GM21717 (cell line): ENCODE measurements around the gene DOCK4.

Experiments used
- ATAC-seq: cut with Tn5 transposase; IDR thresholded peaks from one replicate; pipeline ENCODE4 v1.9.1; 2021; ENCODE audit warnings: mild to moderate bottlenecking, moderate library complexity; ENCODE audit not compliant: unreplicated experiment

Gene DOCK4

DNA sequence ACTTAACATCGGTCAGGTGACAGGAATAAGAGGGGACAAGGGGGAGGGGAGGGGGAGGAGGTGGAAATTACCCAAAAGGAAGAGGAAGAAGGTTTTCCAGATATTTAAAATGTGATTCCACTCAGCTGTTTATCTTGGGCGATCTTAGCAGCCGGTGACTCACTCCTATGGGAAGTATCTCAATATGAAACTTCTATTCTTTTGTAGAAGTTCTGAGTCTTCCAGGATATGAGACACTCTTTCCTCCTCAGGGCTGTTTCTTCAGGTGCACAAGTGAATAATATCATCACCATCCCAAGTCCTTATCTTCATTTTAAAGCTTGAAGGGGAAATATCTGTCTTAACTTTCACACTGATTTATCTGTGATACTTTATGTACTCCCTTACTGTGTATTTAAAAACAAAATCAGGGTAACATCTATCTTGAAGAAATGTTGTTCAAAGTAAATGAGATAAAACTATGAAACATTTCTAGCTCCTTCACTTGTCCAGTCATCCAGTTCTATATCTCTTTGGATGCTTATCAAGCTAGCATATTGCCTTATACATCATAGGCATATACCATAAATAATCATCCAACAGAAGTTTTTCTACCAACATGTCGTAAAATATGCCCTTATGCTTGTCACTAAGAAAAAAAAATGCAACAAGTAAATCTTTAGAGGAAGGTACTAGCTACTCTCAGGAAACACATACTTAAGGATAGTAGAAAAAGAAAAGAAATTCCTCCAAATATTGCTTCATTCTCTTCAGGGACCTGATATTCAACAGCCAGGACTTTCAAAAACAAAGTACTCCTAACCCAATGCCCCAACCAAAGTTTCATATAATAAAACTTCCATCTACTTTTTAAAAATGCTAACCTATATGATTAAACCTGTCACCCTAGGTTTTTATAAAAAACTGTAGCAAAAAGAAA is 13.7 kb downstream of the DOCK4 start:
- ATAC-seq: no peak

DNA sequence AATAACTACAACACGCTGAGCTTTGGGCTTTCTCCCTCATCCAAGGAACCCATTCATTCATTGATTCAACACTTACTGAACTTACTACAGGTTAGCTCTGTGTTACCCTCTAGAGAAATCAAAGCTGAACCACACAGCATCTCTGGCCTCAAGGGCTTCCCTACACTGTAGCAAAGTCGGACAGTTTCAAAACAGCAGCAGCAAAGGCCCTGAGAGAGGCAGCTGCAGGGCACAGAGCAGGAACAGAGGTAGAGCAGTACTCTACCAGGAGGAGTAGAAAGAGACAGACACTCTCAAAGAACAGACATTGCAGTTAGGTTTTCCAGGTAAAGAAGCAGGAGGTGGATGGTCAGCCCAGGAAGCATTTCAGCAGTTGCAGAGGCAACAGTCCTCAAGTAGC is 16.1 kb downstream of the DOCK4 start:
- ATAC-seq: no peak

DNA sequence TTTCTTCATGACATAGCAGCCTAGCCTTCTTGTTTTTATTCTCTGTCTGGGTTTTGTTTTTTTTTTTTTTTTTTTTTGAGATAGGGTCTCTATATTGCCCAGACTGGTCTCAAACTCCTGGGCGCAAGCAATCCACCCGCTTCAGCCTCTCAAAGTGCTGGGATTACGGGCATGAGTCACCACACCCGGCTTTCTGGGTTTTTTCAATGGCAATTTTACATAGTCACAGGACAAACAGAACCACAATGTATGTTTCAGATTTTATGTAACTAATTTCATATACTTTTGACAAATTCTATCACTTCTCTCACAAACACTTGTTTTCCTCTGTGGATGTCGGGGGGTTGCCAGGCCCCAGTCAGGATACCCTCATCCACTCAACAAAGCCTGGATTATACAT is 16.5 kb downstream of the DOCK4 start:
- no peak for ATAC-seq

DNA sequence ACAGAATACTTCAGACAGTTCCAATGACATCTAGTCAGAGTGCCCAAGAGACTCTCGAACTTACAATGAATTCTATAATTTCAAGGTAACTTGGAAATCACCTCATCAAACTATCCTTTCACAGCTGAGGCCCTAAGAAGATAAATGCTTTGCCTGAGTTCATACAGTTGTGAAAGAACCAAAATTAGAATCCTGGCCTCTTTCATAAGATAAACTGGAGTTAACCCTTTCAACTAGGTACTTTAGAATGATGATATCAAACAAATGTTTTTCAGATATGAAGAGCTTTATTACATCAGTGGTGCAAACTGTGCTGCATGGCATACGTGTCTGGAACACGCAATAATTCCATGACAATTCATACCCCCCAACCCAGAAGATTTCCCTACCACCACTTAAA is 17.9 kb downstream of the DOCK4 start:
- no peak for ATAC-seq

DNA sequence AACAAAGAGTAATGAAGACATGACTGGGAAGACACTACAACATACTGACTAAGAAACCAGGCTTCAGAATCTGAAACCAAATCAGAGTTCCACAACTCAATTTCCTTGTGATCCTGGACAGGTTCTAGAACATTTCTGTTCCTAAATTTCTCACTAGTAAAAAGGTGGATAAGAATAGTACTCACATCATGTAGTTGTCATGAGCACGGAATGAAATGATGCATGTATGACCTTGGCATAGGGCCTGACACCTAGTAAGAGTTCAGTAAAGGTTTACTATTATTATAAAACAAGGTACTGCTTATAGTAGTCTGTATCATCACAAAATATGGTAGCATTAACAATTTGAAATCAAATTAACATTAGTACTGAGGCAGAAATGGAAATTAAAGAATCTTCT is 19.9 kb downstream of the DOCK4 start:
- ATAC-seq: no peak

DNA sequence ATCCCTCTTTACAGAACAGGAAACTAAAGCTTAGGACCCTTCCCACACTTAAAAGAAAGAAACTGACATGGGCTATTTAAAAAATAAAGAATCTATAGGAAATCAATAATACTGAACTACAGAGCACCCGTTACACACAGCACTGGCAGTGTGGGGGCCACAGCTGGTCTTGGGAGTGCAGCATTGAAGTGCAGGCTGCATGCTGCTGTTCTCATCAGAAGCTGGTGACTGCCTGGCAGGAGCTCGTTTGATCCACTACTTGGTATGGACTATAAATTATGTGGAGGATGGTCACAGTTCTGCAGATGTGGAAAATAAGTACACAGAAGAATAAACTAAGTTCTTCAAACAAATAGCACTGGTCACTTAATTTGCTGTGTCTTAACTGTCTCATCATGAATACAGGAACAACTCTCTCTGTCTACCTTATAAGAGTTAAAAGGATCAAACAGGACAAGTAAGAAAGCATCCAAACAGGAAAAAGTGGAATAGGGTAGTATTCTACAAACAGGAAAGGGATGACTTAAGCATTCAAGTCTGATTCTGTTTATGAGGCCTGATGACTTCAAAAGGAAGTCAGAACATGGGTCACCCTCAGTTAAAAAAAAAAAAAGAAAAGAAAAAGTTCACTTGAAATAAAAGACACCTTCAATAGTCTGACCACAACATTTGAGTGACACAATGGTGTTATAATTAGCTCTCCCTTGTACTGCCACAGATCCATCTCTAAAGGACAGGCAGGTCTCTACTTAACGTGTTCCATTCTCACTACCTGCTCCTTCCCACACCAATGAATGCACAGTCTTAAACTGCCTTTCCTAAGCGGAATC is 21.0 kb downstream of the DOCK4 start:
- ATAC-seq: no peak

DNA sequence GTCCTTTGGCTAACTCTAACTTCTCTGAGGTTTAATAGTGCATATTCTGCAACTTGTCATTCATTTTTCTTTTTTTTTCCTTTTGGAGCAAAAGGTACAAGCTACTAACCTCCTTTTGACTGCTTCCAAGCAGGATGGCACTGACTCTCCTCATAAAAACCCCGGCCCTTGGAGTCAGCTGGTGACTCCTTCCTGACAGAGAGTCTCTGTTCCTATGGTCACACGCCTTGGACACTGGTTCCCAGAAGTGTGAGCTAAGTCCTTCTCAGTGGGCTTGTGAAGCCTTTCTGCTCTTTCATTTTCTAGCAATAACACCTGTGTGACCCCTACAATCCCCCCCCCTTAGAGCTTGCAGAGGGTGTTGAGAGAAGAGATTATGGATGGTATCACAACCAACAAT is 21.7 kb downstream of the DOCK4 start:
- no peak for ATAC-seq

DNA sequence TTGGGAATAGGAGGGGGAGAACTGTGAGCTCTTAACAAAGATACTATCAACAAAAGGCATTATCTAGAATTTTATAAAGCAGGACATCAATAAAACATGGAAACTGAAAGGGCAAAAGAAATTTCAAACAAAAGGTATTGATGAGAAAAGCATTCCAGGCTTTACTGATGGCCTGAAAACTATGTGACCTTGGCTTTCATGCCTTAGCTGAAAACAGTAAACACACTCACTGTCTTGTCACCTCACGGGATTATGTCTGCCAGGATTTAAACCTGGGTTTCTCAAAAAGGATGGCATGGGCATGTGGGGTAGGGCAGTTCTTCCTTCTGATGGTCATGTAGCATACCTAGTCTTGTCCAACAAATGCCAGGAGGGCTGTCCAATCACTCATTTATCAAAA is 22.9 kb downstream of the DOCK4 start:
- ATAC-seq: no peak

DNA sequence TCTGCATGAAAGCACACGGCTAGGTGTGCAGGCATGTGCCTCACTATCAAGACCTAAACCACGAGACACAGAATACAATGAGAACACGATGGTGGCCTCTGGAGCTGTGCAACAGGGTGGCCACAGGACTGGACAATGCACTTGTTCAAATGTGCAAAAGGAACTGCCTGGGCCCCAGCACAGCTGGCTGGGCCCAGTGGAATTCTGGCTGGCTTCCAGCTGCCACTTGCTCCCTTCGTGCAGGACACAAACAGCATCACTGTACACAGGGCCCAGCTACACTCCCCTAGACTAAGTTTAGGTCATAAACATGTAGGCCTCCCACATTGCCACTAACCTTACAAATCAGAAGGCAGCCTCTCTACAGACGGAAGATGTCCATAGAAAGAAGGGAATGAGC is 23.4 kb downstream of the DOCK4 start:
- no peak for ATAC-seq

DNA sequence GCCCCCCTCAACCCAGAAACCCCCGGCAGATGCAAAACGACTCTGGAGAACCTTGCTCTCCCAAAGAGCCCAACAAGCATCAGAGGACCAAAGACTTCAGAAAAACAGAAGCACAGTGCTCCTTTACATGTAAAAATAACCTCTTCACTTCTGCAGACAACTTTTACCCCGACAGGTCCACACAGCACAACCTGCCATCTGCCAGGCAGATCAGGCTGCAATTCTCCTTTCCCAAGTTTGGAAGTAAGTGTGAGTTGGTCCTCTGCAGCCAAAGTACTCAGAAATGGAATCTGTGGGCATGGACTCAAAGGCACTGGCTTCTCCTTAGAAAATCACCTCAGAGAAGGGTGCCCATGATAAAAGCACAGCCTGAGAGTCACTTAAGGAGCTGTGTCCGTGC is 26.0 kb downstream of the DOCK4 start:
- no peak for ATAC-seq

DNA sequence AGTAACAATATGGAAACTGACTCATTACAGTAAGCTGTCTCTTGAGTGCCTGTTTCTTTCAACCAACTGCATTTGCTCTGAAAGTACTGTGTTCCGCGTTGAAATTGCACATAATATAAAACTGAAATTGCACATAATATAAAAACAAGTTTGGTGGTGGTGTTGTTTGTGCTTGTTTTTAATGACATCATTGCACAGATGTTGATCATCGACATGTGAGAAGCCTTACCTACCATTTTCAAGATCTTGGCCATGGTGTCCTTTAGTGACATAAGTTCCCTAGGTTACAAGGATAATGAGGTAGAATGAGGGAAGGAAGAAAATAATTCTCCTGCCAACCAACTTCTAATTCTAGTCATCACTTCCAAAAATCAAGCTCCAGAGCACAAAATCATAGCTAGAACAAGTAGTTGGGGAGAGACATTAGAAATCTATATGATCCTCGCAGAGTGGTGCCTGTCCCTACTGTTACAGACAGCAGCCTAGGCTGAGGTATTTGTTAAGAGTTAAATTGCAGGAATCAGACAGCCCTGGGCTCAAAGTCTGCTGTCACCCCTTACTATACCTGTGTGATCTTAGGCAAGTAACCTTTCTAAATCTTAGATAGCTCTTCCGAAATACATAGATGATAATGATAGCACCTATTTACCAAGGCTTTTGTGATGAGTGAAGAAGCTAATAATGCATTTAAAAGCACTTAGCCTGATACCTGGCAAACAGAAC is 29.3 kb downstream of the DOCK4 start:
- no peak for ATAC-seq

DNA sequence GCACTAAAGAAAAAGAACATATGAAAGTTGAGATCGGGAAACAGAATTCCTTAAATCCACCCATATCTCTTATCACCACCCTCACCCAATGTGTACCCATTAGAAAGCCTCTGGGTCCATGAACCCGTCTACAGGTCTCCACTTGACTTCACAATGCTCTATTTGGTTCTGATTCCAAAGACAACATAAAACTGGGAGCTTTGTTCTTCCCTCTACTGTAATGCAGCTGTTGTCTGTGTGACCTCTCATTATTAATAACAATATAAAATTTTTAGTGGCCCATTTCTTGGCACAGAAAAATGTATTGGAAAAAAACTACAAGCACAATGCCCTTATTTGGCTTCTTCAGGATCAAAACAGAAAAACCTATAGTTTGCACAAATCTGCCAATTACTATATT is 30.0 kb downstream of the DOCK4 start:
- no peak for ATAC-seq

DNA sequence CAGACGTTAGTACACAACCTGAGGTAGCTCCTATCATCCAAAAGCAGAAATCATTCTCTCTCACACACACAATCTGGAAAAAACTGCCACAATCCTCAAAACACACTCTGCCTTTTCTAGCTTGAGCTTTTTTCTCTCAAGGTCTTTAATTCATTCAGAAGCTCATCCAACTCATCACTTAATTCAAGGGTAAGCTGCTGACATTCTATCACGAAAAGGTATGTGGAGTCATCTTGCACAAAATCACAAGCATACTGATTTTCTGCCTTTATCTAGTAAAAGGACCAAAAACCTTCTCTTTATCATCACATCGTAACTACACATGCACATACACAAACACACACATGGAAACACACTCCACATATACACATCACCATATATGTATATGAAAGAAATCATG is 32.0 kb downstream of the DOCK4 start:
- ATAC-seq: no peak

DNA sequence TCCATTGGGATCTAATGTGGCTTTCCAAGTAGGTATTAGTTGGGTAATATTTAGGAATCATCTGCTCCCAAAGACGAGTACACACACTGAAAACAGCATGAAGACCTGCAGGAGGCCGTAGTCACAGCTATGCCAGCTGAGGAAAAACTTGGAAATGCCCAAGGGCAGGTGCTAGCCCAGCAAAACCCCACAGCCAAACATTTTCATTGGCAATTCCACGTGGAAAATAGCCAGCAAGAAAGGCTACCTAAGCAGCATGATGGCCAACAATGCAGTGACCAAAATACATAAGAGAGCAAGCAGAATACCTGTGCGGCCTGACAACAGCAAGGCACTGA is 32.7 kb downstream of the DOCK4 start:
- no peak for ATAC-seq

DNA sequence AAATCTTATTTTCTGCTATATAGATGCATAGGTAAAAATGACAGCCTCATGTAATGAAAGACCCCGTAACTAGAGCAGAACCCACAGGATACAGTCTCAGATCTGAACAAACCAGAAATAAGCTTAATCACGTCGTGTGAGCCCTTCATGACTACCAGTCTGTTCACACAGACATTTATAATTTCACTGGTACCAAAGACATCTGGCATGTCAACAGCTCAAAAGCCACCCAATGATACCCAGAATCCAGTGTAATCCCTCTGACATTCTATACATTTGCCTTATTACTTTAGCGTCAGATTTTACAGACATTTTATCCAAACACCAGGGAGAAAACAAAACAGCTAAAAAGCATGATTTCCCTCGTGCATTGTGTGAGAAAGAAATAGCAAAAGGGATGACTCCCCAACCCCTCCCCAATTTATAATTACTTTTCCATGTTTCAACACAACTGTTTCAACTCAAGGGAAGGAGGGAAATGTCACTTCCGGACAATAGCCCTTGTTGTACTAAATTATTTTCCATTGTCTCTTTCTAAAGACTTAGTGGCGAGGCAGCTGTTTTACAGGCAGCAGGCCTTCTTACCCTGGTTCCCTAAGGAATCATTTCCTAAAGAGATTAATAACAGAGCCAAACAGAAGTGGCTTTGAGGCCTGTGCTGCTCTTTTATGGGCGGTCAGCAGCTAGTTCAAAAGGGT is 33.2 kb downstream of the DOCK4 start:
- no peak for ATAC-seq

DNA sequence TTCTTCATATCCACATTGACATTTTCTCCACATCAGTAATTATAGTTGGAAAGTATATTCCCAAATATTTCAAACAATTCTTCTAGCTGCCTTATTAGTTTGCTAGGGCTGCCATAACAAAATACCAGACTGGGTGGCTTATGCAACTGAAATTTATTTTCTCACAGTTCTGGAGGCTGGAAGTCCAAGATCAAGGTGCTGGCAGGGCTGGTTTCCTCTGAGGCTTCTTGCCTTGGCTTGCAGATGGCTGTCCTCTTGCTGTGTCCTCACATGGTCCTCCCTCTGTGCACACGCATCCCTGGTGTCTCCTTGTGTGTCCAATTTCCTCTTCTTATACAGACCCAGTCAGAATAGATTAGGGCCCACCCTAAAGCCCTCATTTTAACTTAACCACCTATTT is 34.5 kb downstream of the DOCK4 start:
- ATAC-seq: no peak

DNA sequence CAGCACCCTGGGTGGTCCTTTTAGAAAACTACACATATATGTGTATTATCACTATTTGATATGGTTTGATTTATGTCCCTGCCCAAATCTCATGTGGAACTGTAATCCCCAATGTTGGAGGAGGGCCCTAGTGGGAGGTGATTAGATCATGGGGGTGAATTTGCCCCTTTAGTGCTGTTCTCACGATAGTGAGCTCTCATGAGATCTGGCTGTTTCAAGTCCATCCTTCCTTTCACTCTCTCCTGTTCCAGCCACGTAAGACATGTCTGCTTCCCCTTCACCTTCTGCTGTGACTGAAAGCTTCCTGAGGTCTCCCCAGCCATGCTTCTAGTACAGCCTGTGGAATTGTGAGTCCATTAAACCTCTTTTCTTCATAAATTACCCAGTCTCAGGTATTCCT is 37.3 kb downstream of the DOCK4 start:
- no peak for ATAC-seq

DNA sequence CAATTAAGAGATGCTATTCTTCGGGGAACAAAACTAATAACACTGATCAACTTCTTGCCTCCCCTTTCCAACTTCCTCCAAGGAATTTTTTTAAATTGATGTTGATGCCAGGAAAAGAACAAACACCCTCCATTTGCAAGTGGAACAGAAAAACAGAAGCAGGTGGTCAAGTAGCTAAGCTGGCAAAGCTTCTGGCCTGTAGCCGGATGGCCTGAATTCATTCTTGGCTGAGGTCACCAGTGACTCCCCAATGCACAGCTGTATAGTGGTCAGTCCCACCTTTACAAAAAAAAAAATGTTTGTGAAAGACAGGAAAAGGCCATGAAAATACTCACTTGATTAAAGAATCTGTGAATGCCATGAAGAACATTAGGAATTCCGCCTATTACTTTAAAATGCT is 39.1 kb downstream of the DOCK4 start:
- ATAC-seq: no peak

DNA sequence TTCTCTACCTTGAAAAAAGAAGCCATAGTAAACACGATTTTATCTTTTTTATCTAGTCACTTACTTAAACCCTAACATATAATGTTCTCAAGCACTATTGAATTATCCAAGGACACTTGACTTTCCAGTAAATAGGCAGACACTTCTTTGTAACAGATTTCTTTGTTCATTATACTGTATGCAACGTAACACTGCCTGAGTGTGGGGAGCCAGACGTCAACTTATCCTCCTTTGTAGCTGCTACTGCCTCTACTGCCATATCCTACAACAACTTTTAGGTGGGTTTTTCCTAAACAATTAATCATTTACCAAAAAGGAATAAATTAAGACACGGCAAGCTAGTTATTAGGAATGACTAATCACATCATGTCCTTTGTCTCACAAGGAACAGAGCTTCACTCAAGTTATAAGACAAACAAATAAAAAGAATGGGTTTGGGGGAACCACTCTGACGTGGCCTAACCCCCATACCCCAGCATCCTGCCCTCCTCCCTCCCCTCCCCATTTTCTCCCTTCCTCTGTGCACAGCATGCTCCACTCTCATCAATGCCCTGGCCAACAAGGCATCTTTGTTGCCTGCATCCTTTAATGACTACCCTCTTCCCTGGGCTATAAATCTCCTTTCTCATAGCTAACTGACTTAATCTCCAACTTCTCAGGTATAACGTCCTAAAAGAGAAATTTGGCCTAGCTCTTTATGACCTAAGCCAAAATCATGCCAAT is 43.3 kb downstream of the DOCK4 start:
- ATAC-seq: no peak

DNA sequence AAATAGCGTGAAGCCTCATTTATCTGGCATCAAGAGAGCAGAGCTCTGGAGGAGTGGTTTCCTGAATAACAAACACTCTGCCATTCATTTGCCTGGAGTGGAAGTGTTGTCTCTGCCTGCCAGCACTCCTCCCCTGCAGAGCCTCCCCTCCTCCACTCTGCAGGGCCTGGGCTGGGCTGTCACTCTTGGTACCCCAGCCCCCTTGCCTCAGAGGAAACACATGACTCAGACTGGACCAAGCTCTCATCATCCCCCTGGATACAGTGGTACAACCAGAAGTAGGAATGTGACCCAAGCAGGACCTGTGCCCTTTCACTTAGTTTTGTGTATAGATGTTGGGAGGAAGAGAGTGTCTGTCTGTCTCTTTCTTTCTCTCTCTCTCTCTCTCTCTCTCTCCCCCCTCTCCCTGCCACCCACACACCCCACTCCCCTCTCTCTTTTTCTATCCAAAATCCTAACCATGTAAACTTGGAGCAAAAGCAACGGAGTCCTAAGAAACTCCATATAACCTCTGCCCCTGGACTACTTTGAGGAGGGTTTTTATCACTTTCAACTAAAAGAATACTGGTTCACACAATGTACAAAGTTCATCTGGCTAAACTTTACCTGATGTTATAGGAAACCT is 43.9 kb downstream of the DOCK4 start:
- ATAC-seq: no peak
